Measurements from ENCODE around the gene CNGB1. TPM values are rescaled to one million over a fixed set of nuclear protein-coding genes. Genes with fewer than 3 reads are reported as not detected.
A peak's percentile ranks its signal among the peaks of the same experiment; 100 is the strongest.

The CNGB1 gene
- total RNA-seq, 1 experiment from 2014 or later: not detected

DNA sequence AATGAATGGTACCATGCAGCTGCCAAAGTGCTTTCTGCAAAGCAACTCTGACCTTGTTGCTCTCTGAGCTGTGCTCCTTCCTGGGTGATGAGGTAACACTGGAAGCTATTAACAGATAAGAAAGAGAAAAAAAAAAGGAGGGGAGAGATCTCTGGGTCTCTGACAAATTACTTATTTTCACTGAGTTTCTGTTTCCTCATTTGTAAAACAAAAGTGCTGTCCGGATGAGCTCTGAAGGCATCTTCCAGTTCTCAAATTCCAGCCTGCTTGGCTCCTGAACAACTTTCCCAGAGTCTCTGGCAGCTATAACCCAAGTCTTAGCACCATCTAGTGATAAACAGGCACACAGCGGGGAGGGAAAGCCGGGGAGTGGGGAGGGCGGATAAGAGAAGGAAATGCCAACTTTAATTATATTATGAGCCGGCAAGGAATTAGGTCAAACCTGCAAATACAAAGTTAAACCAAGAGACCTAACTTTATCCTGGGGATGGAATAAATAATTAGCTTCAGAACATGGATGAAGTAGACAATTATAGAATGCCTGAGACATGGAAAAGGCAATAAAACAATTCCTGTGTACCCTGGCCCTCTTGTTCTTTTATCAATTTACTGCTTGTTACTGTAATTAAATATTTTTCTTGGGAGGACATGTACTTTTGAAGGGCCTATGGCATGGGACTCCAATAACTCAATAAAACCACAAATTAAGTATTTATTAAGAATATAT lies 107.3 kb downstream of the CNGB1 start:
- no peak overlapping the region for H3K4me3 ChIP-seq (ENCODE audit: low read depth, low read length)
- CTCF ChIA-PET: interaction anchor here (0.6 to 2.1 kb wide), 36 partner anchors 10 to 273 kb away, joined by 3 to 63 read pairs (median 4); partner anchors contain the start of genes KATNB1 and KIFC3
- no peaks in the 10 kb centered on the region for H3K27me3 ChIP-seq (replicated peaks; ENCODE audit: control insufficient read depth, insufficient read depth, low read length)
- H3K9me3 Mint-ChIP-seq (ENCODE audit: unreplicated experiment): no peaks in the 10 kb centered on the region
- H3K27me3 Mint-ChIP-seq (ENCODE audit: insufficient read depth, unreplicated experiment): no peaks in the 10 kb centered on the region
- H3K4me1 ChIP-seq: peaks cover 38% of the 10 kb centered on the region
- DNase-seq: peak; percentile 73 to 77
- H3K4me1 Mint-ChIP-seq (ENCODE audit: low read depth, unreplicated experiment): peaks cover 29% of the 10 kb centered on the region
- H3K9me3 ChIP-seq: no peaks in the 10 kb centered on the region
- BruUV-seq (replicated peaks): no TSS peak
- POLR2A ChIA-PET: interaction anchor here (0.6 to 1.9 kb wide), 11 partner anchors 37 to 417 kb away, joined by 3 to 10 read pairs (median 4); partner anchors contain the start of genes CIAPIN1, COQ9 and KATNB1
- H3K4me3 Mint-ChIP-seq (ENCODE audit: unreplicated experiment): peak overlapping the region; percentile 79
- H3K36me3 Mint-ChIP-seq (ENCODE audit: insufficient read depth, unreplicated experiment): peaks cover 8% of the 10 kb centered on the region
- intact Hi-C loops (cut with micrococcal nuclease; ENCODE audit: unreplicated experiment): loop anchor here (1.0 to 10.0 kb wide), 7 partner anchors 31 to 269 kb away; no protein-coding TSS in a partner anchor
- peak overlapping the region; percentile 71 for H3K27ac Mint-ChIP-seq (ENCODE audit: unreplicated experiment)
- peak; percentile 36 to 87 for TF ChIP-seq CTCF (IDR thresholded peaks at IDR 0.05; ENCODE audit: insufficient read depth in 1 of 2, low read depth in 1 of 2, low read length in 1 of 2, severe bottlenecking in 1 of 2, unreplicated experiment in 1 of 2)
- no peaks in the 10 kb centered on the region for H3K36me3 ChIP-seq (ENCODE audit: control insufficient read depth, insufficient read depth, low read length)

DNA sequence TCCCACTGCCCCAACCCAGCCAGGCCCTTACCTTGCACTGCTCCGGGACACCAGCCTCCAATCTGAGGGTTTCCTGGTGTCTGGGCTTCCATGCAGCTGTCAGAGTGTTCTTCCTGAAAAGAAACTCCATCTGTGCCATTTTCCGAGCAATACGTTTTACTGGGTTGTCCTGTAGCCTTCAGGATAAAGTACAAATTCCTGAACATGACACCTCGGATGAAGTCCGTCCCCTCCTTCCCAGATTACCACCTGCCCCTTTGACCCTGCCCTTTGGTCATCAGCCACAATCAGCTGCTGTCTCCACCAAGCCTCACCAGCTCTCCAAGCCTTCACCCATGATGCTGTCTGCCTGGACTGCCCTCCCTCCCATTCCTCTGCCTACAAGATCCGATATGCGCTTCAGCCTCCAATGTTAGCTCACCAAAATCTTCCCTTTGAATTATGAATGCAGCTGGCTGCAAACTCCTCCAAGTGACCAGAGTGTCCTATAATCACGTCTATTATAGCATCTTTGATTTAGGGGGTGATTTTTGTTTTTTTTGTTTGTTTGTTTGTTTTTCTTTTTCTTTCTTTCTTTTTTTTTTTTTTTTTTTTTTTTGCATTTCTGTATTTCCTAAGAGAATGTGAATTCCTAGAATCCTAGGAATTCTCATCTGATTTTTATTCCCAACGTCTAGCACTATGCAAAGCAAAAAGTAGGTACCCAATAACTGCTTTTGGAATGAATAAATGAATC lies 108.1 kb downstream of the CNGB1 start:
- CTCF ChIA-PET: interaction anchor here (0.6 to 2.1 kb wide), 38 partner anchors 10 to 272 kb away, joined by 3 to 63 read pairs (median 4); partner anchors contain the start of genes KATNB1 and KIFC3
- Mint-ChIP-seq H3K36me3 (ENCODE audit: insufficient read depth, unreplicated experiment) (peaks cover 8% of the 10 kb centered on the region), H3K27me3 (ENCODE audit: insufficient read depth, unreplicated experiment) (no peaks in the 10 kb centered on the region), H3K4me3 (ENCODE audit: unreplicated experiment) (peak overlapping the region; percentile 79), H3K4me1 (ENCODE audit: low read depth, unreplicated experiment) (peaks cover 29% of the 10 kb centered on the region), H3K27ac (ENCODE audit: unreplicated experiment) (peak overlapping the region; percentile 71), H3K9me3 (ENCODE audit: unreplicated experiment) (no peaks in the 10 kb centered on the region)
- peak; percentile 86 to 94 for DNase-seq
- Histone ChIP-seq H3K4me3 (ENCODE audit: low read depth, low read length) (peak overlapping the region; percentile 29), H3K36me3 (ENCODE audit: control insufficient read depth, insufficient read depth, low read length) (no peaks in the 10 kb centered on the region), H3K4me1 (peaks cover 38% of the 10 kb centered on the region), H3K9me3 (no peaks in the 10 kb centered on the region), H3K27me3 (replicated peaks; ENCODE audit: control insufficient read depth, insufficient read depth, low read length) (no peaks in the 10 kb centered on the region)
- POLR2A ChIA-PET: interaction anchor here (0.6 to 1.9 kb wide), 12 partner anchors 36 to 416 kb away, joined by 3 to 10 read pairs (median 4); partner anchors contain the start of genes CIAPIN1, COQ9 and KATNB1
- intact Hi-C loops (cut with micrococcal nuclease; ENCODE audit: unreplicated experiment): loop anchor here (1.0 to 10.0 kb wide), 7 partner anchors 31 to 268 kb away; no protein-coding TSS in a partner anchor
- no TSS peak for BruUV-seq (replicated peaks)
- no peak for TF ChIP-seq CTCF (IDR thresholded peaks at IDR 0.05; ENCODE audit: insufficient read depth in 1 of 2, low read depth in 1 of 2, low read length in 1 of 2, severe bottlenecking in 1 of 2, unreplicated experiment in 1 of 2)

GRCh38 chr16:57859331-57859730 lies 111.6 kb downstream of the CNGB1 start:
- peak; percentile 60 to 61 for DNase-seq
- no TSS peak for BruUV-seq (replicated peaks)
- Mint-ChIP-seq H3K27me3 (ENCODE audit: insufficient read depth, unreplicated experiment) (no peaks in the 10 kb centered on the region), H3K36me3 (ENCODE audit: insufficient read depth, unreplicated experiment) (peaks cover 13% of the 10 kb centered on the region), H3K4me3 (ENCODE audit: unreplicated experiment) (no peak overlapping the region), H3K4me1 (ENCODE audit: low read depth, unreplicated experiment) (peaks cover 22% of the 10 kb centered on the region), H3K9me3 (ENCODE audit: unreplicated experiment) (no peaks in the 10 kb centered on the region), H3K27ac (ENCODE audit: unreplicated experiment) (no peak overlapping the region)
- Histone ChIP-seq H3K9me3 (no peaks in the 10 kb centered on the region), H3K4me1 (peaks cover 32% of the 10 kb centered on the region), H3K36me3 (ENCODE audit: control insufficient read depth, insufficient read depth, low read length) (no peaks in the 10 kb centered on the region), H3K27me3 (replicated peaks; ENCODE audit: control insufficient read depth, insufficient read depth, low read length) (no peaks in the 10 kb centered on the region), H3K4me3 (ENCODE audit: low read depth, low read length) (no peak overlapping the region)
- intact Hi-C loops (cut with micrococcal nuclease; ENCODE audit: unreplicated experiment): loop anchor here (2.0 kb wide), 1 partner anchor 19 kb away; no protein-coding TSS in a partner anchor
- ChIA-PET CTCF (interaction anchor here (0.6 to 1.6 kb wide), 12 partner anchors 38 to 142 kb away, joined by 3 to 9 read pairs (median 6); partner anchors contain the start of genes KIFC3 and USB1), POLR2A (interaction anchor here (0.6 kb wide), 1 partner anchor 124 kb away, joined by 3 read pairs; no protein-coding TSS in a partner anchor)
- TF ChIP-seq CTCF (IDR thresholded peaks at IDR 0.05; ENCODE audit: insufficient read depth in 1 of 2, low read depth in 1 of 2, low read length in 1 of 2, severe bottlenecking in 1 of 2, unreplicated experiment in 1 of 2): peak; percentile 57 to 71

Measured in Caco-2 (cell line).